Measurements from ENCODE around the gene RNF146. TPM values are rescaled to one million over a fixed set of nuclear protein-coding genes. Genes with fewer than 3 reads are reported as not detected.

Gene RNF146
- total and polyA plus RNA-seq, 10 of the 15 experiments (the other 5 are each of a cell fraction or from before 2014, with no cell fraction given) = 9.3 to 33.0 (median 17.8) TPM

DNA sequence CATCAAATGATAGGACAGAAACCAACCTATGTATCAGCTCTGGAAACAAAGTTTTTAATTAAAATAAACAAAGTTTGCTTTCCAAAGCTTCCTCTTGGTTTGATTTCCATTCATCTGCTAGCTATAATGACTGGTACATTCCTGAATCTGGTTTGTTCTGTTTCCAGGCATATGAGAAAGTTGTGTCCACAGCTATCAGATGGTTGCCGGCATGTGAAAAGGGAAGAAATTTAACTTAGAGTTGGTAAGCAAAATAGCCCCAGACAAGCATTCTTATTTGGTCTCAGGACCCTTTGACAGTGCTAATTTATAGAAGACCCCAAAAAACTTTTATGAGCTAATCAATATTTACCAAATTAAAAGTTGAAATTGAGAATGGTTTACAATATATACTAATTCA, 3.8 kb upstream of the RNF146 start (continued):
- TF ChIP-seq, protein P1, sequence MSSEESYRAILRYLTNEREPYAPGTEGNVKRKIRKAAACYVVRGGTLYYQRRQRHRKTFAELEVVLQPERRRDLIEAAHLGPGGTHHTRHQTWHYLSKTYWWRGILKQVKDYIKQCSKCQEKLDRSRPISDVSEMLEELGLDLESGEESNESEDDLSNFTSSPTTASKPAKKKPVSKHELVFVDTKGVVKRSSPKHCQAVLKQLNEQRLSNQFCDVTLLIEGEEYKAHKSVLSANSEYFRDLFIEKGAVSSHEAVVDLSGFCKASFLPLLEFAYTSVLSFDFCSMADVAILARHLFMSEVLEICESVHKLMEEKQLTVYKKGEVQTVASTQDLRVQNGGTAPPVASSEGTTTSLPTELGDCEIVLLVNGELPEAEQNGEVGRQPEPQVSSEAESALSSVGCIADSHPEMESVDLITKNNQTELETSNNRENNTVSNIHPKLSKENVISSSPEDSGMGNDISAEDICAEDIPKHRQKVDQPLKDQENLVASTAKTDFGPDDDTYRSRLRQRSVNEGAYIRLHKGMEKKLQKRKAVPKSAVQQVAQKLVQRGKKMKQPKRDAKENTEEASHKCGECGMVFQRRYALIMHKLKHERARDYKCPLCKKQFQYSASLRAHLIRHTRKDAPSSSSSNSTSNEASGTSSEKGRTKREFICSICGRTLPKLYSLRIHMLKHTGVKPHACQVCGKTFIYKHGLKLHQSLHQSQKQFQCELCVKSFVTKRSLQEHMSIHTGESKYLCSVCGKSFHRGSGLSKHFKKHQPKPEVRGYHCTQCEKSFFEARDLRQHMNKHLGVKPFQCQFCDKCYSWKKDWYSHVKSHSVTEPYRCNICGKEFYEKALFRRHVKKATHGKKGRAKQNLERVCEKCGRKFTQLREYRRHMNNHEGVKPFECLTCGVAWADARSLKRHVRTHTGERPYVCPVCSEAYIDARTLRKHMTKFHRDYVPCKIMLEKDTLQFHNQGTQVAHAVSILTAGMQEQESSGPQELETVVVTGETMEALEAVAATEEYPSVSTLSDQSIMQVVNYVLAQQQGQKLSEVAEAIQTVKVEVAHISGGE (CRISPR knock-in tag; IDR thresholded peaks at IDR 0.05) = no peak
- no peak for TF ChIP-seq EED (IDR thresholded peaks at IDR 0.05; ENCODE audit: low read depth)

DNA sequence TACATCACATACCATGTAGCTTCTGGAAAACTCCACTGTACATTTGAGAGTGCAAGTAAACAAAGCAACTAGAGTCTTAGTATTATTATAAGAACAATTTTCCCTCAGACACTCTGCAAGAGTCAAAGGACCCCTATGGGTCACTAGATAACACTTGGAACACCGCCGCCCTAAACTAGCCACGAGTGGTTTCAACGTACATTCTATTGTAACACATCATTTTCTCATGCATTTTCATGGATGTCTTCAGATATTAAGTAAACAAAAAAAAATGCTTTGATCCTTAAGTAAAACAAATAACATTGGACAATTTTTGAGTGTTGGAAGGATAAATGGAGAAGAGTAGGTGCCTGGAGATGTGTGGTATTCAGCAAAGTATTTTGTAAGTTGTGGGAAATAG, 3.2 kb upstream of the RNF146 start:
- Histone ChIP-seq H2AFZ (ENCODE audit: control insufficient read depth, low read depth, low read length) (no peak overlapping the region), H3K27me3 (replicated peaks in 1 of 2; ENCODE audit: control insufficient read depth in 2 of 2, insufficient read depth in 2 of 2, low read length in 1 of 2) (no peaks in the 10 kb centered on the region), H3K36me3 (ENCODE audit: control insufficient read depth in 2 of 2, insufficient read depth in 2 of 2, low read length in 1 of 2) (no peaks in the 10 kb centered on the region), H3K4me3 (no peak overlapping the region), H3K79me2 (ENCODE audit: control insufficient read depth, insufficient read depth, low read length) (peaks cover 17% of the 10 kb centered on the region), H3K4me2 (ENCODE audit: control insufficient read depth, insufficient read depth) (no peak overlapping the region), H3K4me1 (ENCODE audit: control insufficient read depth, insufficient read depth, low read length) (no peaks in the 10 kb centered on the region), H4K20me1 (ENCODE audit: control insufficient read depth, insufficient read depth) (no peaks in the 10 kb centered on the region), H3K27ac (ENCODE audit: control insufficient read depth, insufficient read depth) (no peak overlapping the region), H3K9me3 (replicated peaks; ENCODE audit: control insufficient read depth, insufficient read depth, low read length) (no peaks in the 10 kb centered on the region), H3K9ac (ENCODE audit: control insufficient read depth, insufficient read depth, low read length) (no peak overlapping the region)
- no peak for FAIRE-seq
- in situ Hi-C loops (cut with MboI) = no loop called here
- no peak for DNase-seq (ENCODE audit: low read depth, low spot score)
- intact Hi-C loops (cut with micrococcal nuclease; ENCODE audit: unreplicated experiment) = no loop called here
- no TSS peak for BruUV-seq (replicated peaks)
- ATAC-seq = no peak
- SMC1A ChIA-PET (ENCODE audit: uncharacterized antibody, unreplicated experiment) = interaction anchor here (0.6 to 0.8 kb wide), 2 partner anchors 28 to 41 kb away, joined by 3 read pairs; no protein-coding TSS in a partner anchor
- RAD21 ChIA-PET (ENCODE audit: unreplicated experiment) = interaction anchor here (0.8 to 1.5 kb wide), 4 partner anchors 17 to 221 kb away, joined by 3 read pairs; no protein-coding TSS in a partner anchor
- CTCF ChIA-PET = interaction anchor here (0.9 to 1.3 kb wide), 6 partner anchors 10 to 158 kb away, joined by 4 to 7 read pairs (median 4); no protein-coding TSS in a partner anchor
- WGBS (ENCODE audit: insufficient coverage, insufficient replicate concordance, low lambda C conversion rate, missing lambda C conversion rate) = 47% methylated on average over 4 of the region's 4 CpGs
- POLR2A ChIA-PET = no interaction called here
- no peak for TF ChIP-seq GATAD2B (conservative IDR thresholded peaks at IDR 0.05; ENCODE audit: low read depth)
- TF ChIP-seq, protein P2, sequence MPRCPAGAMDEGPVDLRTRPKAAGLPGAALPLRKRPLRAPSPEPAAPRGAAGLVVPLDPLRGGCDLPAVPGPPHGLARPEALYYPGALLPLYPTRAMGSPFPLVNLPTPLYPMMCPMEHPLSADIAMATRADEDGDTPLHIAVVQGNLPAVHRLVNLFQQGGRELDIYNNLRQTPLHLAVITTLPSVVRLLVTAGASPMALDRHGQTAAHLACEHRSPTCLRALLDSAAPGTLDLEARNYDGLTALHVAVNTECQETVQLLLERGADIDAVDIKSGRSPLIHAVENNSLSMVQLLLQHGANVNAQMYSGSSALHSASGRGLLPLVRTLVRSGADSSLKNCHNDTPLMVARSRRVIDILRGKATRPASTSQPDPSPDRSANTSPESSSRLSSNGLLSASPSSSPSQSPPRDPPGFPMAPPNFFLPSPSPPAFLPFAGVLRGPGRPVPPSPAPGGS (IDR thresholded peaks at IDR 0.05; ENCODE audit: borderline replicate concordance, insufficient read depth, low read depth, low read length, poor library complexity, severe bottlenecking) = no peak
- TF ChIP-seq JUND (IDR thresholded peaks at IDR 0.05; ENCODE audit: low read depth, low read length) = no peak
- no peak for TF ChIP-seq ESRRA (IDR thresholded peaks at IDR 0.05; ENCODE audit: low read length)
- no peak for TF ChIP-seq ZBED1 (IDR thresholded peaks at IDR 0.05; ENCODE audit: borderline replicate concordance)
- no peak for TF ChIP-seq CHD2 (IDR thresholded peaks at IDR 0.05; ENCODE audit: borderline replicate concordance, low read depth, low read length)
- TF ChIP-seq ZNF384 (IDR thresholded peaks at IDR 0.05; ENCODE audit: borderline replicate concordance, low read depth, low read length) = no peak
- no peak for TF ChIP-seq RBBP5 (conservative IDR thresholded peaks at IDR 0.05)
- no peak for TF ChIP-seq STAT3 (IDR thresholded peaks at IDR 0.05; ENCODE audit: low read depth, low read length)
- TF ChIP-seq RFX5 (IDR thresholded peaks at IDR 0.05; ENCODE audit: low read depth, low read length) = no peak
- TF ChIP-seq IRF3 (IDR thresholded peaks at IDR 0.05) = no peak
- no peak for TF ChIP-seq RB1 (IDR thresholded peaks at IDR 0.05; ENCODE audit: borderline replicate concordance)
- TF ChIP-seq NBN (IDR thresholded peaks at IDR 0.05) = no peak
- no peak for TF ChIP-seq KDM1A (IDR thresholded peaks at IDR 0.05; ENCODE audit: borderline replicate concordance)
- TF ChIP-seq POLR2AphosphoS5 (IDR thresholded peaks at IDR 0.05; ENCODE audit: low read length) = no peak
